Lung (tissue), 12 donors: Measurements from ENCODE around the gene GTF2I. TPM values are rescaled to one million over a fixed set of nuclear protein-coding genes. Genes with fewer than 3 reads are reported as not detected.
A peak's percentile ranks its signal among the peaks of the same experiment; 100 is the strongest.

Source experiments
- ATAC-seq: fragments of 200-7000 bp; cut with Tn5 transposase; one replicate; pipeline ENCODE4 v1.9.1; 2020; ENCODE audit warnings: moderate number of reproducible peaks; ENCODE audit not compliant: insufficient read depth, low FRiP score
- DNase-seq, 3 donors: peaks; one replicate each; pipeline ENCODE4 v3.0.0-alpha.2; 2013 to 2017
- H3K27ac ChIP-seq, 2 donors: one replicate each; pipeline ENCODE4 v1.5.1; 2013; ENCODE audit warnings: mild to moderate bottlenecking in 2 of 2, moderate library complexity in 2 of 2, control low read depth in 1 of 2, inconsistent platforms in 1 of 2, low read depth in 1 of 2, low read length in 1 of 2
- H3K27me3 ChIP-seq, 3 donors: one replicate each; pipeline ENCODE4 v1.5.1; 2013; ENCODE audit warnings: low read length in 2 of 3; ENCODE audit not compliant: control insufficient read depth in 3 of 3, insufficient read depth in 3 of 3
- H3K36me3 ChIP-seq, 4 donors: one replicate each; pipeline ENCODE4 v1.5.1; 2013; ENCODE audit warnings: low read length in 4 of 4, mild to moderate bottlenecking in 1 of 4, moderate library complexity in 1 of 4; ENCODE audit not compliant: control insufficient read depth in 4 of 4, insufficient read depth in 4 of 4
- H3K4me1 ChIP-seq, 5 donors: one replicate each; pipeline ENCODE4 v1.5.1; 2013; ENCODE audit warnings: low read length in 5 of 5, mild to moderate bottlenecking in 2 of 5, moderate library complexity in 1 of 5; ENCODE audit not compliant: control insufficient read depth in 5 of 5, insufficient read depth in 5 of 5
- H3K4me3 ChIP-seq: one replicate; pipeline ENCODE4 v1.5.1; 2013; ENCODE audit warnings: mild to moderate bottlenecking, control low read depth, moderate library complexity
- H3K9ac ChIP-seq, 2 donors: one replicate each; pipeline ENCODE4 v1.5.1; 2013; ENCODE audit warnings: low read length in 2 of 2, control low read depth in 1 of 2; ENCODE audit not compliant: insufficient read depth in 1 of 2
- H3K9me3 ChIP-seq, 4 donors: one replicate each; pipeline ENCODE4 v1.5.1; 2013; ENCODE audit warnings: low read length in 3 of 4, mild to moderate bottlenecking in 1 of 4, moderate library complexity in 1 of 4; ENCODE audit not compliant: control insufficient read depth in 4 of 4, insufficient read depth in 3 of 4
- WGBS, 2 donors: extraction: QIAGEN DNeasy Blood & Tissue Kit; methylation state at CpG; one replicate each; pipeline ENCODE4 v1.1.7; 2013; 5-methylcytosine and 5-hydroxymethylcytosine counted together
- polyA plus RNA-seq, 2 donors: library from polyadenylated mRNA; stranded (reverse); fragments of 200-250 nt; gene quantifications; one replicate each; pipeline ENCODE4 v1.2.1, GENCODE V29; 2013
- total RNA-seq, 2 donors: library from RNA; depleted of rRNA in 1 of 2; stranded (reverse); fragments of >200 nt in 1 of 2; gene quantifications; one replicate each; pipeline ENCODE4 v1.2.1, GENCODE V29; 2014 to 2021
- TF ChIP-seq, protein P1 (sequence below): IDR thresholded peaks from 2 replicates; pipeline ENCODE4 v1.5.1; 2012; ENCODE audit warnings: mild to moderate bottlenecking; ENCODE audit errors: control extremely low read depth, extremely low read depth
- donor health status: control.
- donor health status: control.
- donor health status: Bipolar disorder and iron deficiency.
- donor health status: healthy.
- donor health status: DM: yes; HTN: yes; CAD: no.

GTF2I gene
- total and polyA plus RNA-seq, 4 donors, result 27.7 to 353 (median 138) TPM

DNA sequence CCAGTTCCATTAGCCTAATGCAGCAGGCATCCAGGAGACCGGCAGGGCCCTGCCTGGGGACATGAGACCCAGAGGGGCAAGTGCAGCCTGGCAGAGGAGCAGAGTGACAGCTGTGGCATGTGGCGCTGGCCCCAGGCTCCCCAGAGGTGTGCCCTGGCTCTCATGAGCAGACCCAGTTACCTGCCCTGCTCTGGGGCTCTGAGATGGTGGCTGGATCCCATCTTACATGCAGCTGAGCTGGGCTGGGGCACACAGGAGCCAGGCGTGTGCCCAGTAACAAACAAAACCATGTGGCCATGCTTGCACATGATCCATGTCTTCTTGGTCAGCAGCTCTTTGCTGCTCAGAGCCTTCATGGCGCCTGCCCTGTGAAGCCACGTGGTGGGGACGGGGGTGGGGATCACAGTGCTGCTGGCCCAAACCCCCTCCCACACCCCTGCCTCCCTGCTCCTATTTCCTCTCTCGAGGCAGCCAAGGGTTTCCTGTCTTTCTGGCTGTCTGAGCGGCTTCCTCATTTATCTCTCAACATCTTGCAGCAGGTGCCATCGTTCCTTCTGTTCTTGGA is 40.3 kb upstream of the GTF2I start:
- H3K36me3 ChIP-seq, result no peaks in the 10 kb centered on the region
- H3K9ac ChIP-seq, result no peak overlapping the region
- no peak for ATAC-seq
- WGBS, 2 donors, result 33 to 46% methylated on average over 9 of the region's 9 CpGs
- no peak overlapping the region for H3K4me3 ChIP-seq
- H3K9me3 ChIP-seq, result no peaks in the 10 kb centered on the region
- H3K4me1 ChIP-seq, result peaks cover 0 to 12% (median 5%) of the 10 kb centered on the region in 5 donors
- TF ChIP-seq, protein P1, sequence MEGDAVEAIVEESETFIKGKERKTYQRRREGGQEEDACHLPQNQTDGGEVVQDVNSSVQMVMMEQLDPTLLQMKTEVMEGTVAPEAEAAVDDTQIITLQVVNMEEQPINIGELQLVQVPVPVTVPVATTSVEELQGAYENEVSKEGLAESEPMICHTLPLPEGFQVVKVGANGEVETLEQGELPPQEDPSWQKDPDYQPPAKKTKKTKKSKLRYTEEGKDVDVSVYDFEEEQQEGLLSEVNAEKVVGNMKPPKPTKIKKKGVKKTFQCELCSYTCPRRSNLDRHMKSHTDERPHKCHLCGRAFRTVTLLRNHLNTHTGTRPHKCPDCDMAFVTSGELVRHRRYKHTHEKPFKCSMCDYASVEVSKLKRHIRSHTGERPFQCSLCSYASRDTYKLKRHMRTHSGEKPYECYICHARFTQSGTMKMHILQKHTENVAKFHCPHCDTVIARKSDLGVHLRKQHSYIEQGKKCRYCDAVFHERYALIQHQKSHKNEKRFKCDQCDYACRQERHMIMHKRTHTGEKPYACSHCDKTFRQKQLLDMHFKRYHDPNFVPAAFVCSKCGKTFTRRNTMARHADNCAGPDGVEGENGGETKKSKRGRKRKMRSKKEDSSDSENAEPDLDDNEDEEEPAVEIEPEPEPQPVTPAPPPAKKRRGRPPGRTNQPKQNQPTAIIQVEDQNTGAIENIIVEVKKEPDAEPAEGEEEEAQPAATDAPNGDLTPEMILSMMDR, result no peak
- no peak overlapping the region for H3K27ac ChIP-seq
- DNase-seq, result peak; percentile 37 to 64 (median 40)
- no peaks in the 10 kb centered on the region for H3K27me3 ChIP-seq

DNA sequence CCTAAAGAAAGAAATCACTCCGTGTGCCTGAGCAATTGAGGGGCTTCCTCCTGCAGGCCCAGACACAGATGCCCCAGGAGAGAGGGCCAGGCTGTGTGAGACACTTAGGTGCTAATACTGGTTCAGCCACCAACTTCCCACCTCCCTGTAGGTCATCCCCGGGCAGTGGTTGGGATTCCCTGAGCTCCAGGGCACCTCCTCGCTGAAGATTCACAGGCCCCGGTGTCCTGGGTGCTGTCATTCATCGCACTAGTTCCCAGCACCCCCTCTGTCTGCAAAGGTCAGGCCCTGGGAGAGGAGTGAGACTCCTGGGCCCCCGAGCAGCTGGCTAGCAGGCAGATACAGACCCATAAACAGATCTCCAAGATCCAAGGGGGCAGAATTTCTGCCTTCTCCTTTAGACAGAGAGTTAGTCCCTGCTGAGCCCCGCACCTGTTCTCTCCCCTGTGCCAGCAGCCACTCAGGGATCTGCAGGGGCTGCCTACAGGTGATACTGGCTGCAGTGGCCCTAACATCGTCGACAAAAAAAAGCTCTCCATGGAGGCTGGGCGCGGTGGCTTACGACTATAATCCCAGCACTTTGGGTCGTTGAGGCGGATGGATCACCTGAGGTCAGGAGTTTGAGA is 38.2 kb upstream of the GTF2I start:
- DNase-seq (no peak), ATAC-seq (no peak)
- TF ChIP-seq, protein P1, result no peak
- 91 to 95% methylated on average over 14 of the region's 14 CpGs for WGBS, 2 donors
- Histone ChIP-seq H3K27me3 (no peaks in the 10 kb centered on the region), H3K4me3 (no peak overlapping the region), H3K36me3 (no peaks in the 10 kb centered on the region), H3K4me1 (peaks cover 0 to 9% (median 0%) of the 10 kb centered on the region in 5 donors), H3K27ac (no peak overlapping the region), H3K9ac (no peak overlapping the region), H3K9me3 (no peaks in the 10 kb centered on the region)

DNA sequence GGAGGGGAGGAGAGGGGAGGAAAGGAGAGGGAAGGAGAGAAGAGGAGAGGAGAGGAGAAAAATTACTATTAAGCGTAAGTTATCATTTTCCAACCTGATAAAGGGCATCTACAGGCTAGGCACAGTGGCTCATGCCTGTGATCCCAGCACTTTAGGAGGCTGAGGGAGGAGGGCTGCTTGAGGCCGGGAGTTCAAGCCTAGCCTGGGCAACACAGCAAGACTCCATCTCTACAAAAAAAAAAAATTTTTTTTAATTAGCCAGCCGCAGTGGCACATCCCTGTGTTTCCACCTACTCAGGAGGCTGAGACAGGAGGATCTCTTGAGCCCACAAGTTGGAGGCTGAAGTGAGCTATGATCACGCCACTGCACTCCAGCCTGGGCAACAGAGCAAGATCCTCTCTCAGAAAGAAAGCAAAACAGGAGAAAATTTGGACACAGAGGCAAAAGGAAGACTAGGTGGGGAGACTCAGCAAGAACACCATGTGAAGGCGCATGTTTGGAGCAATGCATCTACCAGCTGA is 35.2 kb upstream of the GTF2I start:
- WGBS, 2 donors, result 93 to 94% methylated on average over 5 of the region's 5 CpGs
- Histone ChIP-seq H3K4me1 (peaks cover 0 to 4% (median 0%) of the 10 kb centered on the region in 5 donors), H3K9ac (no peak overlapping the region), H3K9me3 (no peaks in the 10 kb centered on the region), H3K27me3 (no peaks in the 10 kb centered on the region), H3K36me3 (no peaks in the 10 kb centered on the region), H3K4me3 (no peak overlapping the region), H3K27ac (no peak overlapping the region)
- ATAC-seq (no peak), DNase-seq (no peak)
- TF ChIP-seq, protein P1, result no peak
